ENCODE results near the gene CYP4F11.

The CYP4F11 gene

DNA sequence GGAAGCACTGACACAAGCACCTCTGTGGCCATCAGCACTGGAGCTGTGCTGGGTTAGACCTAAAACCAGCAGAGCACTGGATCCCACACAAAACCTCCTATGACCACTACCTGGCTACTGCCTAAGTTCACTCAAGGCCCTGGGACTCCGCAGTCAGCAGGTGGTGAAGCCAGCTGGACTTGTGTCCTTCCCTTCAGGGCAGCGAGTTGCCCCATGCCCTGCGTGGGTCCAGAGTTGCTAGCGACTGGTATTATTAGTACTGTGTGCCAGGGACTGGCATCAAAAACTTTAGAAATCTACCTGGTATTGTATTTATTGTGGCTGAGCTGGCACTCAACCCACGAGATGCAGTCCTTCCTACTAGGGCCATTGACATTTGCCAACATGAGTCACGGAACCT, 20.5 kb upstream of the CYP4F11 start:
- H3K27ac ChIP-seq = no peak overlapping the region
- no peak overlapping the region for H3K4me2 ChIP-seq
- H3K4me1 ChIP-seq (ENCODE audit: low read depth, poor library complexity, severe bottlenecking) = no peaks in the 10 kb centered on the region
- H3K27me3 ChIP-seq (ENCODE audit: insufficient read depth, low read depth) = no peaks in the 10 kb centered on the region
- TF ChIP-seq, protein P1, sequence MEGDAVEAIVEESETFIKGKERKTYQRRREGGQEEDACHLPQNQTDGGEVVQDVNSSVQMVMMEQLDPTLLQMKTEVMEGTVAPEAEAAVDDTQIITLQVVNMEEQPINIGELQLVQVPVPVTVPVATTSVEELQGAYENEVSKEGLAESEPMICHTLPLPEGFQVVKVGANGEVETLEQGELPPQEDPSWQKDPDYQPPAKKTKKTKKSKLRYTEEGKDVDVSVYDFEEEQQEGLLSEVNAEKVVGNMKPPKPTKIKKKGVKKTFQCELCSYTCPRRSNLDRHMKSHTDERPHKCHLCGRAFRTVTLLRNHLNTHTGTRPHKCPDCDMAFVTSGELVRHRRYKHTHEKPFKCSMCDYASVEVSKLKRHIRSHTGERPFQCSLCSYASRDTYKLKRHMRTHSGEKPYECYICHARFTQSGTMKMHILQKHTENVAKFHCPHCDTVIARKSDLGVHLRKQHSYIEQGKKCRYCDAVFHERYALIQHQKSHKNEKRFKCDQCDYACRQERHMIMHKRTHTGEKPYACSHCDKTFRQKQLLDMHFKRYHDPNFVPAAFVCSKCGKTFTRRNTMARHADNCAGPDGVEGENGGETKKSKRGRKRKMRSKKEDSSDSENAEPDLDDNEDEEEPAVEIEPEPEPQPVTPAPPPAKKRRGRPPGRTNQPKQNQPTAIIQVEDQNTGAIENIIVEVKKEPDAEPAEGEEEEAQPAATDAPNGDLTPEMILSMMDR (conservative IDR thresholded peaks at IDR 0.05; ENCODE audit: low read depth, low read length) = no peak
- H3K4me3 ChIP-seq (IDR thresholded peaks at IDR 0.05; ENCODE audit: insufficient read depth, low read depth, low read length) = no peak overlapping the region
- H3K79me2 ChIP-seq (ENCODE audit: insufficient read depth, low read depth) = no peaks in the 10 kb centered on the region
- H3K9ac ChIP-seq = no peak overlapping the region
- H4K20me1 ChIP-seq (ENCODE audit: insufficient read depth) = no peaks in the 10 kb centered on the region
- no peaks in the 10 kb centered on the region for H3K36me3 ChIP-seq (ENCODE audit: insufficient read depth)
- H2AFZ ChIP-seq (ENCODE audit: low read depth) = no peak overlapping the region

DNA sequence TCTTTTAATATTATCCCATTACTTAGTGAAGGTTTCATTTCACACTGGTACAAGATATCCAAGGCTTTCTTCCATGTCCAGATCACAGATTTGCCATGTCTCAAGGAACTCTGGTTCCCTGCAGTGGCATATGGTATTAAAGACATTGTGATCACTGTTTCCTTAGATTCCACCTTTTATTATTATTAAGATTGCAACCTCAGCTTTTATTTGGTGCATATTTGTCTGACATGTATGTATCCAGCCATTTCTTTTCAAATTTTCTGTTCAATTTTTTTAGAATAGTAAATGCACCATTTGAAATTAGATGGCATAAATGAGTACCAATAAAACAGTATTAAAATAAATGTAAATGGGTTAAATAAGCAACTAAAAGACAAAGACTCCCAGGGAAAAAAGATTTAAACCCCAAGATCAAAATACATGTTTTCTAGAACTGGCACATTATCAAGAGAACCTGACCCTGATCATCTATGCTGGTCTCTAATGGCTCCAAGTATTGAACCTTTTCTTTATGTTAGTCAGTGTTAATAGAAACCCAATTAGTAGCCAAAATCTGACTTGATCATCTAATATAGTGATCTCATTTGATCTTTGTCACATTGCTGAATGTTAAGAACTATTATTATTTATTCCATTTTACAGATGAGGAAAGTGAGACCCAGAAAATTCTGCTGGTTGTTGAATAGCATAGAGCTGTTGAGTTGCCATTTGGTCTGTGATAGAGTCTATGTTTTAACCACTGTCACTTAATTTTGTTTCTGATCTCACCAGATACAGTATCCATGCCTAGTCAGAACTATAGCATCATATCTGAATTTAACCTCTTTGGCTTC, 14.1 kb upstream of the CYP4F11 start, which contains the start of gene OR10H4:
Gene OR10H4, plus strand, starts transcription at position 786 of the 836 bp plus-strand sequence. Its CDS starts 0 bp downstream, at position 786.
- Histone ChIP-seq H3K27ac (no peak within 1 kb of the TSS), H3K4me3 (IDR thresholded peaks at IDR 0.05; ENCODE audit: insufficient read depth, low read depth, low read length) (no peak within 1 kb of the TSS), H3K9ac (no peak within 1 kb of the TSS), H4K20me1 (ENCODE audit: insufficient read depth) (no peaks in the 10 kb centered on the region), H3K36me3 (ENCODE audit: insufficient read depth) (no peaks in the 10 kb centered on the region), H2AFZ (ENCODE audit: low read depth) (no peak within 1 kb of the TSS), H3K4me2 (no peak within 1 kb of the TSS), H3K79me2 (ENCODE audit: insufficient read depth, low read depth) (no peaks in the 10 kb centered on the region), H3K4me1 (ENCODE audit: low read depth, poor library complexity, severe bottlenecking) (no peaks in the 10 kb centered on the region), H3K27me3 (ENCODE audit: insufficient read depth, low read depth) (no peaks in the 10 kb centered on the region; the same call in 1 of the 2 replicates)
- TF ChIP-seq, protein P1 (conservative IDR thresholded peaks at IDR 0.05; ENCODE audit: low read depth, low read length) = no peak

- Histone ChIP-seq H3K4me2 (no peak overlapping the region), H3K27me3 (ENCODE audit: insufficient read depth, low read depth) (no peaks in the 10 kb centered on the region; the same call in 1 of the 2 replicates), H3K4me3 (IDR thresholded peaks at IDR 0.05; ENCODE audit: insufficient read depth, low read depth, low read length) (no peak overlapping the region), H2AFZ (ENCODE audit: low read depth) (no peak overlapping the region), H4K20me1 (ENCODE audit: insufficient read depth) (no peaks in the 10 kb centered on the region), H3K36me3 (ENCODE audit: insufficient read depth) (no peaks in the 10 kb centered on the region), H3K9ac (no peak overlapping the region), H3K4me1 (ENCODE audit: low read depth, poor library complexity, severe bottlenecking) (no peaks in the 10 kb centered on the region), H3K79me2 (ENCODE audit: insufficient read depth, low read depth) (no peaks in the 10 kb centered on the region), H3K27ac (no peak overlapping the region)
- TF ChIP-seq, protein P1 (conservative IDR thresholded peaks at IDR 0.05; ENCODE audit: low read depth, low read length) = no peak
These were observed 11.0 kb upstream of the CYP4F11 start for GRCh38 chr19:15945301-15945700.

GRCh38 chr19:15944401-15944800, 10.1 kb upstream of the CYP4F11 start:
- Histone ChIP-seq H3K4me2 (no peak overlapping the region), H3K9ac (no peak overlapping the region), H3K36me3 (ENCODE audit: insufficient read depth) (no peaks in the 10 kb centered on the region), H3K27ac (no peak overlapping the region), H2AFZ (ENCODE audit: low read depth) (no peak overlapping the region), H3K4me3 (IDR thresholded peaks at IDR 0.05; ENCODE audit: insufficient read depth, low read depth, low read length) (no peak overlapping the region), H3K4me1 (ENCODE audit: low read depth, poor library complexity, severe bottlenecking) (no peaks in the 10 kb centered on the region), H3K27me3 (ENCODE audit: insufficient read depth, low read depth) (no peaks in the 10 kb centered on the region; the same call in 1 of the 2 replicates), H3K79me2 (ENCODE audit: insufficient read depth, low read depth) (no peaks in the 10 kb centered on the region), H4K20me1 (ENCODE audit: insufficient read depth) (no peaks in the 10 kb centered on the region)
- TF ChIP-seq, protein P1 (conservative IDR thresholded peaks at IDR 0.05; ENCODE audit: low read depth, low read length) = no peak
